GM18861 (cell line): ENCODE data around the gene GAS2L2.

Experiments
- ATAC-seq: cut with Tn5 transposase; IDR thresholded peaks from one replicate; pipeline ENCODE4 v1.9.1; 2021; ENCODE audit not compliant: unreplicated experiment

The GAS2L2 gene

DNA sequence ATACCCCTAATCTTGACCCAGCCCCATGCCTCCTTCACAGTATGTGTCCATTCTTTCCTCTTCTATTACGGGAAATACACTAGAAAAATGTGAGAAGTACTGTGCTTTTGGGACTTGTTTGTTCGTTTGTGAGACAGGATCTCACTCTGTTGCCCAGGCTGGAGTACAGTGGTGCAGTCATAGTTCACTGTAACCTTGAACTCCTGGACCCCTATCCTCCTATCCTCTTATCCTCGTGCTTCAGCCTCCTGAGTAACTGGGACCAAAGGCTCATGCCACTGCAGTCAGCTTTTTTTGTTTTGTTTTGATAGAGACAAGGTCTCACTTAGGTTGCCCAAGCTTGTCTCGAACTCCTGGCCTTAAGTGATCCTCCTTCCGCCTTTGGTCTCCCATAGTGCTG is 51.5 kb downstream of the GAS2L2 start:
- no peak for ATAC-seq

DNA sequence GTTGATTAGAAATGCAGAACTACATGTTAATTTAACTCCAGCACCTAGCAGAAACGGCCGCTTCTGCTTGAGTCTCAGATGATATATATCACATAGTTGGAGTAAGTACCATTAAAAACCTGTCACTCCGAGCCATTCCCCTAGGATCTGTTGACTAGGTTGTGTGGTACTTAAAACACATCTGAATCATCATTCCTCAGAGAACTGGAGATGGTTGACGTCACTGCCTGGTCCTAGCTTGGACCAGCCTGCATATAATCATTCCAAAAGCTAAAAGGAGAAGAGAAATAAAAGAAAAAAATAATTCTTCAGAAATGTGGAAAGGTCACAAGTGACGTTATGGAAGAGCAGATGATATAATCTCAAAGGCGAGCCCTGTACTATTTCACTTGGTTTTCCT is 52.9 kb downstream of the GAS2L2 start:
- ATAC-seq: no peak

DNA sequence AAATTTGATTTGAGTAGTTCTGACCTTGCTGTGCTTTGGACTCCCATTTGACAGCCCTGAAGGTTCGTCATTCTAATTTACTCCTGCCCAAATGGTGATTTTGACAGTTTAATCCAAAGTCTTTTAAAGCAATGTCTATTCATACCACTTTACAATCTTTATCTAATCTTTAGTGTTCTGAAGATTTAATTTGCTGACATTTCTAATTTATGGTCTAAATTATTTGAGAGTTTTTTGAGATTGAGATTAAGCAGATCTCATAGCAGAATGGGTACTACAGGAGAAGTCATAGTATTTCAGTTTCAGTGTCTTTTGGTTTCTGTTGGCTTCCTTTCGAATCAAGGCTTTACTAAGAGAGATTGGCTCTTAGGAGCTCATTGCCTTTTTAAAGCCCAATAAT is 54.2 kb downstream of the GAS2L2 start:
- ATAC-seq: no peak

DNA sequence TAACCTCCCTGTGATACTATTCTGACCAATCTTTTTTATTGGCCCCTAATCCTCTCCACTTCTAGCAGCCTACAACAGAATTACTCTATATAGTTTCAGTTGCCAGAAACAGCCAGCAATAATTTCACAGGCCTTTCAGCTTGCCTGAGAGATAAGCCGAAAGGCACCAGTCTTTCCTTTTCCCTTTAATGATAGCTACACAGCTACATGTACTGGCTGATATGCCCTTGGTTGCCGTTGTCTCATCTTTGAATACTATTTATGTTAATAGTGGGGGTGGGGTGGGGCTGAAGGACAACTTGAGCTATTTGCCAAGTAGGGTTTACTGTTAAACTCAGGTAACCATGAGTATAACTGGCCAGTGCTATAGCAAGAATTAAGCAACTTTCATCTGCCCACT is 57.4 kb downstream of the GAS2L2 start:
- ATAC-seq: no peak

DNA sequence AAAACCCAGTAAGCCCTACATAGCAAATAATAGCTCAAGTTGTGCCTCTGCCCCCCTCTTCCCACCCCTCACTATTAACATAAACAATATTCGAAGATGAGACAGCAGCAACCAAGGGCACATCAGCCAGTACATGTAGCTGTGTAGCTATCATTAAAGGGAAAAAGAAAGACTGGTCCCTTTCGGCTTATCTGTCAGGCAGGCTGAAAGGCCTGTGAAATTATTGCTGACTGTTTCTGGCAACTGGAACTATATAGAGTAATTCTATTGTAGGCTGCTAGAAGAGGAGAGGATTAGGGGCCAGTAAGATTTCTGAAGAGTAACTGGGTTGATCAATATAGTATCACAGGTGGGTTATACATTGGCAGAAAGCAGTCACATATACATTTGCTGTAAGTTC is 58.1 kb downstream of the GAS2L2 start:
- ATAC-seq: no peak
